GM12875 (cell line): ENCODE measurements around the gene DPP4.
"Not testable (repeated sequence)": the region's sequence is repeated elsewhere in the genome, so short reads cannot be mapped to it uniquely, and the experiment has no call there.

Source experiments
- H3K4me3 ChIP-seq: one replicate; pipeline ENCODE4 v1.5.1; 2011; ENCODE audit warnings: low read depth, low read length, control low read depth
- CTCF ChIP-seq: IDR thresholded peaks from 2 replicates; pipeline ENCODE4 v1.5.1; 2011; ENCODE audit warnings: low read depth, mild to moderate bottlenecking, control low read depth, inconsistent platforms, low read length, moderate library complexity, borderline replicate concordance; ENCODE audit not compliant: insufficient read depth

DPP4 gene

GRCh38 chr2:161955211-161955610, 118.8 kb downstream of the DPP4 start:
- no peak overlapping the region for H3K4me3 ChIP-seq
- TF ChIP-seq CTCF, result no peak

DNA sequence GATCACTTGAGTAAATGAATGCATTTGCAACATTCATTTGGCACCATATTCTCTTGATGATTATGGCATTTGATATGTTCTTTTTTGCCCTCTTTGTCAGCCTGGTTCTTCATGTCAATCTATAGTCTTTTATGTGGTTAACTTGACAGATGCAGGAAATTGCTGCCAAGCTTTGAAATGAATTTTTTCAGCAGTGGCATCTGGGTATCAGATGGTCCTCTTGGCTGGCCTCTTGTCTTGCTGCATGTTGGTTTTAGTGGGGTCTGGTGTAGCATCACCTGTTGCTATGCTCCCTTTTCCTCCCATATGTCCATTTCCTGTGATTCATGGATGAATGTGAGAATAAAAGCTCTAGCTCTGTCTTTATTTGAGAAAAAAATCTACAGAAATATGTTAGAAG, 119.9 kb downstream of the DPP4 start:
- no peak for TF ChIP-seq CTCF
- H3K4me3 ChIP-seq, result no peak overlapping the region

DNA sequence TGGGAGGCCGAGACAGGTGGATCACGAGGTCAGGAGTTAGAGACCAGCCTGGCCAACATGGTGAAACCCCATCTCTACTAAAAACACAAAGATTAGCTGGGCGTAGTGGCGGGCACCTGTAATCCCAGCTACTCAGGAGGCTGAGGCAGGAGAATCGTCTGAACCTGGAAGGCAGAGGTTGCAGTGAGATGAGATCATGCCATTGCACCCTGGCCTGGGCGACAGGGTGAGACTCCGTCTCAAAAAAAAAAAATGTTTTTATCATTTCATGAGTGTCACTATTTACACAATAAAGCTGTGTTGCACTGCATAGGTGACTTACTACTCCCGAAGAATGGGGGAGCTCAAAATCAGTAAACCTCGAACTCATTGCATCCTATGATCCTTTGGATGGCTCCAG, 120.6 kb downstream of the DPP4 start:
- not testable (repeated sequence) for H3K4me3 ChIP-seq

DNA sequence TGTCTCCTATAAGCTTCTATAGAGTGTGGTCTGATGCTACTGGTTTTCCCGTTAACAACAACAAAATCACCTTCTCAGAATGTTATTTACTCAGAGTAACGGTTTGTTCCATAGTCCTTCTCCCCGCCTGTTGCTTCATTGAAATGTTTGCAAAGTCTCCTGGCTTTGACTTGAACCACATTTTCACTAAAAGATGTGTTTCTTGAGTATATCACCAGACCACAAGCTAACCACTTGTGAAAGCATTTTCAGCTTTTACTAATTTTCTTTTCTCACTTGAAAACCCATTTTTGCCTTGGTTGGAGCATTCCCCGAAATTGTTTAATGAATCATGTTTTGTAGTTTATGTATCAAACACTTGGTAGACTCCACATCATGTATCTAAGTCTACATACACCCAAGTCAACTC, 121.2 kb downstream of the DPP4 start:
- no peak for TF ChIP-seq CTCF

DNA sequence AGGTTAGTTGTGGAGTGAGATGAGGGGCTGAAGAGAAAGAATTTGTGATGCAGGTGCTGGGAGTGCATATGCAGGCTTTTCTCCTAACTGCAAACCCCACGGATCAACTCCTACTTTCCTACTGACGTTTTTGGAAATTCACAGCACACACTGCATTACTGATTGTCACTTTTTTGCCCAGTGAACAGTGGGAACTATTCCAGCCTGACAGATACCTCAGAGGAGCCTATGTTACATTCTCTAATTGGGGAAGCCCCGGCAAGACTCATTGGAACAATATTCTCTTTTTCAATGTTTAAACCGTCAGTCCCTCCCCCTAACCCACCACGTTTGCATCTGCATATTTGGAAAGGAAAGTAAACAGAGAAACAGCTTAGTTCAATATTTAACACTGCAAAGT, 126.2 kb downstream of the DPP4 start:
- H3K4me3 ChIP-seq, result no peak overlapping the region
- no peak for TF ChIP-seq CTCF

More for the DNA sequence above, 121.2 kb downstream of the DPP4 start:
- no peak overlapping the region for H3K4me3 ChIP-seq

DNA sequence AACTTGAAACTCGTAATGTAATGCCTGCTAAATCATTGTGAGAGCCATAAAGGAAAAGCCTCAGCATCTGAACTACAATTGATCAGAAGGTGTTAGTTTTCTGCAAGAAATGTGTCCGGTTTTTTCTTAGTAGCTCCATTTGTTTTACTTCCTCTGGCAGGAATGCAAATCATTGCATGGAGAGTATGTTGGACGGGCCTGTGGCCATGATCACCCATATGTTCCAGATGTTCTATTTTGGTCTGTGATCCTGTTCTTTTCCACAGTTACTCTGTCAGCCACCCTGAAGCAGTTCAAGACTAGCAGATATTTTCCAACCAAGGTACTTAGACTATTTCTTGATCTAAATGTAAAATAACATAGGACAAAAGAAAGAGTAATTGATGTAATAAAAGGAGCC, 126.6 kb downstream of the DPP4 start:
- H3K4me3 ChIP-seq, result no peak overlapping the region
- TF ChIP-seq CTCF, result no peak

- H3K4me3 ChIP-seq, result no peak overlapping the region
- no peak for TF ChIP-seq CTCF
Measured at GRCh38 chr2:161946489-161947107, 127.4 kb downstream of the DPP4 start.

- no peak overlapping the region for H3K4me3 ChIP-seq
- no peak for TF ChIP-seq CTCF
Measured at GRCh38 chr2:161943011-161943410, 131.0 kb downstream of the DPP4 start.
